Measurements from ENCODE around the gene IRF2BPL.
"Not testable (repeated sequence)": the region's sequence is repeated elsewhere in the genome, so short reads cannot be mapped to it uniquely, and the experiment has no call there.

IRF2BPL gene

GRCh38 chr14:77033622-77034589 lies 5.4 kb upstream of the IRF2BPL start:
- peak; percentile 76 for DNase-seq

- DNase-seq: peak; percentile 79
Measured at GRCh38 chr14:77032844-77033621, 4.5 kb upstream of the IRF2BPL start.

- no peak for DNase-seq
Measured at GRCh38 chr14:77032491-77032843, 4.0 kb upstream of the IRF2BPL start.

DNA sequence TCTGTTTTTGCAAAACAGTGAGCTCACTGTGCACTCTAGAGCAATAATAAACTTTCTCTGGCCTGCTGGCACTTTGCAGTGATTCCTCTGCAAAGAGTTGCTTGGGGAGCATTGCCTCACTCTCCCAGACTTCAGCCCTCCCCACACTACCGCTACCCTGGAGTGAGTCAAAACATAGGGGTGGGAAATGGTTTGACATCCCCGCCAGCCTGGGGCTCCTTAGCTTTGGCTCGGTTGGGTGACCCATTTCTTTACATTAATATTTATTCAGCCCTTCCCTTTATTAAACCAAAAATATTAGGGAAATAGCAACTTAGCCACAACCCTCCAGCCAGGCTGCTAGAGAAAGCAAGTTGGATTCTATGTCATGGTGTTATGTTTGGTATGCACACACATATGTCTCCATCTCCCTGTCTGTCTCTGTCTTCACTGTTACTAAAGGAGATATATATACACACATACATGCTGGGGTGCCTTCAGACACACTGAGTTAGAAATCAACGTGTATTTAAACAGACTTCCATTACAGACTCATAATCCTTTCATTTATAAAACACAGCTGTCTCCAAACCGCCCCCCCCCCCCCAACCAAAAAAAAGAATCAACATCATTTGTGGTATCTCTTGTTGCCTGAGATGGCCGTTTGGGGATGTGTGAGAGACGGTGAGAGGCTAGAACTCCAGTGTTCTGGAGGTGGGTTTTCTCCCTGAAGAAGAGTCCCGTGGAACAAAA lies 3.4 kb upstream of the IRF2BPL start:
- no peak for DNase-seq

GRCh38 chr14:77027538-77028383 lies 747 bp downstream of the IRF2BPL start:
- DNase-seq: peak; percentile 80

DNA sequence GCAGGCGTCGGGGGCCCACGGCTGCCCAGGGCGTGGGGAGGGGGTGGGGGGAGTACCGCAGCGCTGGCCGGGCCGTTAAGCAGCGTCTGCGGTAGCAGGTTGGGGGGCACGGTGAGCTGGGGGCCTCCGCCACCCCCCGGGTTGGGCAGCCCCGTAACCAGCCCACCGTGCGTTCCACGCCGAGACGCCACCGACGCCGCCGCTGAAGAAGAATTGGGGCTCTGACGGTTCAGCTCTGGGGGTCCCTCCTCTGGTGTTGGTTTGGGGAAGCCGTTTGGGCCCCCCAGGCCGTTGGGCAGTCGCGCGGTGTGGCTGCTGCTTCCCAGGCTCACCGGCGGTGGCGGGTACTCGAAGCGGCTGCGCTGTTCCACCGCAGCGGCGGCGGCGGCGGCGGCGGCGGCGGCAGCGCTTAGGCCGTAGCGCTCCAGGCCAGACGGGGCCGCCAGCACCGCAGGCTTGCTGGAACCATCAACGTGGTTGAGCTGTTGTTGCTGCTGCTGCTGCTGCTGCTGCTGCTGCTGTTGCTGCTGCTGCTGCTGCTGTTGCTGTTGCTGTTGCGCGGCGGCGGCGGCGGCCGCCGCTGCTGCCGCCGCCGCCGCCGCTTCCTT lies 1.5 kb downstream of the IRF2BPL start:
- DNase-seq: peak; percentile 73

DNA sequence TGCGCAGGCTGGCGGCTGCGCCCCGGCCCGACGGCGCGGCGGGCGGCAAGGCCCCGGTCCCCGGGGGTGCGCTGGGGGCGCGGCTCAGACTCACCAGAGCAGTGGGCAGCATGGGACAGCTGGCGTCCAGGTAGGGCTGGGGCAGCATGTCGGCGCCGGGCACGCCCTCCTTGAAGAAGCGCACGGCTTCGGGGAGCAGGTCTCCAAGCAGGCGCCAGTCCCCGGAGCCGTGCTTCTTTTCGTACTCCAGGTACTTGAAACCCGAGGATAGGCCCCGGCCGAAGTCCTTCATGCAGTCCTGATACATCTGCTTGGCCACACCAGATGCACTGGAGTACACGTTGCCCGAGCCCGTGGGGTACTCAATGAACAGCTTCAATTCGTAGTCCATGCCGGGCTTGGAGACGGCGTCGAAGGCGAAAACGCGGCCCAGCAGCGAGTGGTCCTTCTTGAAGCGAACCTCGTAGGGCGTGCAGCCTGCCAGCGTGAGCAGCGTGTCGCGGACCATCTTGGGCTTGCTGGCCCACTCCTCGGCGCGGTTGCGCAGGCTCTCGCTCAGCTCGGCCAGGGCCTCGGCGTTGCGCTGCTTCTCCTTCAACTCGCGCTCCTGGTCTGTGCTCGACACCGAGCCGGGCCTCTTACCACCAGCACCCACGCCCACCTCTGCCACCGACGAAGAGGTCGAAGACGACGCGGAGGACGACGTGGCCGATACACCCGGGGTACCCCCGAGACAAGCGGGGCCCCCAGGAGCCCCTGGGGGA lies 2.2 kb downstream of the IRF2BPL start:
- peak; percentile 31 for DNase-seq

DNA sequence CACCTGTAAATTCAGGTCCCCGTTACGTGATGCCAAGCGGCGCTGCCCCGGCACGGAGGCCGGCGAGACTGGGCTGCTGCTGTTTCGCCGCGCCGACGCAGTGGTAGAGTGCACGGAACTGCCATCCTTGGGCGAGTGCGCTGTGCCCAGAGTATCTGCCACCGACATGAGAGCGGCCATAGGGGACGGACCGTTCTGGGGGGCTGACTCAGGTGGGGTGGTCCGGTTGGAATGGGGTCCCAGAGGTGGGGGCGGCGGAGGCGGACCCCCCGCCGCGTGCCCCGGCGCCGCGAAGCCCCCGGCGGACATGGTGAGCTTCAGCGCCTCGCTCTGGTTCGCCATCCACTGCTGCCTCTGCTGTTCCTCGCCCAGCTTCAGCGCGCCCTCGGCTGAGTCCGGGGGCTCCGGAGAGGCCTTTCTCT lies 2.8 kb downstream of the IRF2BPL start:
- DNase-seq: no peak

DNA sequence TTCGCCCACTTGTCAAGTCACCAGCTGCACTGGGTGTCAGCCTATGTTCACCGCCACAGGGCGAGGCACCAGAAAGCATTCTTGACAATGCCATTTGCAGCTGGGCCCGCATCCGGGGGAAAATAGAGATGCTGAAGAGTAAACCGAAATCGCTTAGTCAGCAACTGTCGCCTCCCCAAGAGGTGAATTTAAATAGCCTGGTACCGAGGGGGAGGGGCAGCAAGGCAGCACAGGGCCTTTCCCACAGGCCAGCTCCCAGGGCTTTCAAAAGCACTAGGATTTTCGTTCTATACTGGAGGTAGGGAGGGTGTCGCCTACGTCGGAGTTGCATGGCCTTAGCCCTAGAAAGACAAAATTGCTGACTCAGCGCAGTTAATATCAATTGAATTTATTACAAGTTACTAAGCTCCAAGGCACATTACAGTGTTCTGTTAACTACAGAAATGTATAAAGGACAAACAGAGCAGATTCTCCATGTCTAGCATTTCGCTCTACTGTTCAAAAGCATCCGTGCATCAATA lies 4.3 kb downstream of the IRF2BPL start:
- DNase-seq: peak; percentile 59

DNA sequence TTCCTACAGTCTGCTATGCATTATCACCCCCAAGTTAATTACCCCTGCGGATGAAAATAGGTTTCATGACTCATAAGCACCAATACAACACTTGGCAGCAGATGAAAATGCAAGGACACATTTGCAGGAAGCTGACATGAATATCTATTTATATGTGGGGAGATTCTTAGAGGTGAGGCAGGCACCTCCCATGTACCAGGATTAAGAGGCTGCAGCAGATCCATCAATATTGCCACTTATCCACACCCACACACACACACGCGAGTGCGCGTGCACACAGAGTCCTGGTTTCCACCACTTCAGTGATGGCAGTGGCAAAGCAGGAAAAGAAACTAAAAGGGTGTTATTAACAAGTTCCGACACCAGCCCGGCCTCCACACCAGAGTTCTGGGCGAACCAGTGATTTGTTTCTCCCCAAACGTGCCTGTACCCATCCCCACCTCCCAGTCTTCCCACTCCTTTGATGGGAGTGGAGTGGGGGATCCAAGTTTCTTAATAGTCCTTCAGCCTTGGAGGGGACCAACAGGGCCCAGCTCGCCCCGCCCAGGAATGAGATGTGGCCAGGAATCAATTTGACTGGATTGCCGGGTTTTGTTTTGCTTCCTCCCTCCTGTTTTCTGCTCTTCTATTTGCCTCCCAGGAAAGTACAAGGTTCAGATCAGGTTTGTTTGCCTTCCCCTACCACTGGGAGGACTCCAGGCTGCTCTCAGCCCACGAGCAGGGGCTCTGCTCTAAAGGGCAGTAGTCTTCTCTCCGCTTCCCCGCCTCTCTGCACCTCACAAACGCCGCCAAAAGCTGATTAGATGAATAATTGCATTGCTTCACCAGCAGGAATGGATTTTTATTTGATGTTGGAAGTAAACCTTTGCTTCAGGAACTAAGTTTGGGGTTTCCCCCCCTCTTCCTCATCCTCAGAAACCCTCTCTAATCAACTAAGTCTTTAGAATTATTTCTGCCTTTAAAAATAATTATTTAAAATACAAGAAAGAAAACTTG lies 5.2 kb downstream of the IRF2BPL start:
- no peak for DNase-seq

- DNase-seq: no peak
Measured at GRCh38 chr14:77022236-77022852, 6.2 kb downstream of the IRF2BPL start.

- DNase-seq: not testable (repeated sequence)
Measured at GRCh38 chr14:77021424-77021823, 7.1 kb downstream of the IRF2BPL start.

GRCh38 chr14:77018785-77019184 lies 9.7 kb downstream of the IRF2BPL start:
- no peak for DNase-seq

GRCh38 chr14:77017666-77018065 lies 10.8 kb downstream of the IRF2BPL start:
- no peak for DNase-seq

DNA sequence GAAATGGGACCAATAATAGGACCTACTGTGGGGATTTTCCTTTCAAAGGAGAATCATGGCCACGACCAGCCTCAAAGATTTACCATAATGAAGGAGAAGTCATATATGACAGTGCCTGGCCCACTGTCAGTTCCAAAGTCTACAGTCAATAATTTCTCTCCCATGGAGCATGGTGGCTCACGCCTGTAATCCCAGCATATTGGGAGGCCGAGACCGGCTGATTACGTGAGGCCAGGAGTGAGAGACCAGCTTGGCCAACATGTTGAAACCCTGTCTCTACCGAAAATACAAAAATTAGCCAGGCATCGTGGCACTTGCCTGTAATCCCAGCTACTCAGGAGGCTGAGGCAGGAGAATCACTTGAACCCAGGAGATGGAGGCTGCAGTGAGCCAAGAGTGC lies 13.8 kb downstream of the IRF2BPL start:
- DNase-seq: no peak

- DNase-seq: no peak
Measured at GRCh38 chr14:77014004-77014604, 14.4 kb downstream of the IRF2BPL start.

GRCh38 chr14:77012193-77012765 lies 16.2 kb downstream of the IRF2BPL start:
- no peak for DNase-seq

- no peak for DNase-seq
Measured at GRCh38 chr14:77011245-77011644, 17.3 kb downstream of the IRF2BPL start.

All from activated T-cell treated with anti-CD3 and anti-CD28 coated beads, Interleukin-2, amount 50 U/mL, for 1 hour (primary cell).